Fibroblast of villous mesenchyme (primary cell): ENCODE results near the gene DIPK1B. TPM values are rescaled to one million over a fixed set of nuclear protein-coding genes. Genes with fewer than 3 reads are reported as not detected.

ENCODE experiments used
- DNase-seq: peaks from one replicate; pipeline ENCODE4 v3.0.0-alpha.2; 2010; ENCODE audit warnings: low read depth
- H3K4me3 ChIP-seq: 2 replicates; pipeline ENCODE4 v1.5.1; 2011; ENCODE audit warnings: low read depth, mild to moderate bottlenecking, low read length
- total RNA-seq: library from RNA; depleted of rRNA; stranded (reverse); fragments of >200 nt; gene quantifications from 2 replicates; pipeline ENCODE4 v1.2.3, GENCODE V29; 2012
- TF ChIP-seq, protein P1 (sequence below): IDR thresholded peaks from 2 replicates; pipeline ENCODE4 v1.5.1; 2012; ENCODE audit warnings: low read depth, mild to moderate bottlenecking, low read length; ENCODE audit not compliant: insufficient read depth

Gene DIPK1B
- total RNA-seq, 1 donor, result 0.43 TPM

DNA sequence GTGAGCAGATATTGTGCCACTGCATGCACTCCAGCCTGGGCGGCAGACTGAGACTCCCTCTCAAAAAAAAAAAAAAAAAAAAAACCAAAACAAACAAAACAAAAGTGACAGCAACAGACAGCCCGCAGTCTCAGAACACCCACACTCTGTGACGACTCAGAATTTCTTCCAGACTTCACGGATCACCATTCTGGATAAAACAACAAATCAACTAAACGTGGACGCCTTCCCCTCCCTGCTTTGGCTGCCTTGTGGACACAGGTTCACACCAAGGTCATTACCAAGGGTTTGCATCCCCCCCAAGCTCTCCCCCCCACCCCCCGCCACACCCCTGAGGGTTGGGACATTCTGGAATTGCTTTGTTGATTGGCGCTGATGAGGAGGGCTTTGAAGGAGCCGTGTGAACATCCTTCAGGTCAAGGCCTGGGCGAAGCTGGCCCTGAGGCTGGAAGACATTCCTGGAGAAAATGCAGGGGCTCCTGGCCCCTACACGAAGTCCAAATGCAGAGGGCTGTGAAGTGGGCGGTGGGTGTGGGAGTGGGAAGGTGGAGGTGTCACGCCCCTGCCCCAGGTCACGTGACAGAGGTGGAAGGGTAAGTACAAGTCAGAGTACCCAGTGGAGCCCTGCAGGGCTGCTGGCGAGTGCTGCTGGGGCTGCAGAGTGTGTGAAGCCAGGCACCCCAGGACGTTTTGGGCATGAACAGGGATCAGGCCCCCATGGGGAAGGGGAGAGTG lies 20.2 kb downstream of the DIPK1B start:
- H3K4me3 ChIP-seq, result no peak overlapping the region
- TF ChIP-seq, protein P1, sequence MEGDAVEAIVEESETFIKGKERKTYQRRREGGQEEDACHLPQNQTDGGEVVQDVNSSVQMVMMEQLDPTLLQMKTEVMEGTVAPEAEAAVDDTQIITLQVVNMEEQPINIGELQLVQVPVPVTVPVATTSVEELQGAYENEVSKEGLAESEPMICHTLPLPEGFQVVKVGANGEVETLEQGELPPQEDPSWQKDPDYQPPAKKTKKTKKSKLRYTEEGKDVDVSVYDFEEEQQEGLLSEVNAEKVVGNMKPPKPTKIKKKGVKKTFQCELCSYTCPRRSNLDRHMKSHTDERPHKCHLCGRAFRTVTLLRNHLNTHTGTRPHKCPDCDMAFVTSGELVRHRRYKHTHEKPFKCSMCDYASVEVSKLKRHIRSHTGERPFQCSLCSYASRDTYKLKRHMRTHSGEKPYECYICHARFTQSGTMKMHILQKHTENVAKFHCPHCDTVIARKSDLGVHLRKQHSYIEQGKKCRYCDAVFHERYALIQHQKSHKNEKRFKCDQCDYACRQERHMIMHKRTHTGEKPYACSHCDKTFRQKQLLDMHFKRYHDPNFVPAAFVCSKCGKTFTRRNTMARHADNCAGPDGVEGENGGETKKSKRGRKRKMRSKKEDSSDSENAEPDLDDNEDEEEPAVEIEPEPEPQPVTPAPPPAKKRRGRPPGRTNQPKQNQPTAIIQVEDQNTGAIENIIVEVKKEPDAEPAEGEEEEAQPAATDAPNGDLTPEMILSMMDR, result no peak
- DNase-seq, result no peak

DNA sequence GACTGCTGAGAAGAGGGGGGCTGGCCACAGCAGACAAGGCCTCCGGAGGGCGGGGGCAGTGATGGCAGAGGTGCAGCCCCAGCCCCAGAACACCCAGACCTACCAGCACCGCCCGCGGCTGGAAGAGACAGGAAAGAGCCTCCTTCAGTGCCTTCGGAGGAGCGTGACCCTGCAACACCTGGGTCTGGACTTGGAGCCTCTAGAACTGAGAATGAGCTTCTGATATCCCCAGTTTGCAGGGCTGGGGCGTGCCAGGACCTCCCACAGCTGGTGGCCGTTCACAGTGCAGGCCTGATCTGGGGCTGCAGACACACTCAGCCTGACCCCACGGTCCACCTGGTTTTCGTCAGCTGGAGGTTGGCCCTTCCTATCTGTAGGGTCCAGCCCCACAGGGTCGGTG lies 21.2 kb downstream of the DIPK1B start:
- H3K4me3 ChIP-seq, result no peak overlapping the region
- TF ChIP-seq, protein P1, result no peak
- DNase-seq, result no peak

DNA sequence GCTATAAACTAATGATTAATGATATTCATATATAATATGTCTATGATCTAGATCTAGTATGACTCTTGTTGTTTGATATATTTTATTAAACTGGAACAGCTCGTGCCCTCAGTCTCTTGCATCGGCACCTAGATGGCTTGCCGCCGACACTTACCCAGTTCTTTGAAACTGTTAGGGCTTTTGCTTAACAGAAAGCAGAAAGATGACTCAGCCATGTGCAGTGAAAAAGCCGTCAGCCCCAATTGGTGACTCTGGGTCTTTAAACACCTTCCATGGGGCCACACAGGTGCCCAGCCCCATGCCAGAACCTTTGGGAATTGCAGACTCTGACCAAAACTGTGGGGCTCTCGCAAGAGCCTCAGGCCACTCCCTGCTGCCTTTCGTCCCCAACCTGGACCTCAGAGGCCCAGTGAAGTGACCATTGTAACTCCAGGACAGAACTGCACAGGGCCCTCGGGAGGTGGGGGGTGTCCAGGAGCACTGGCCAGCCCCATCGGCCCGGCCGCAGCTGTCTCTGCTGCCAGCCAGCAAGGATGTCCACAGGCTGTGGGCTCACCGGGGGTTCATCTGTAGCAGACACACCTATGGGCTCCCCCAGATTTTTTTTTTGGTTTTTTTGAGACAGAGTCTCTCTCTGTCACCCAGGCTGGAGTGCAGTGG lies 22.6 kb downstream of the DIPK1B start:
- TF ChIP-seq, protein P1, result no peak
- no peak for DNase-seq
- H3K4me3 ChIP-seq, result no peak overlapping the region

DNA sequence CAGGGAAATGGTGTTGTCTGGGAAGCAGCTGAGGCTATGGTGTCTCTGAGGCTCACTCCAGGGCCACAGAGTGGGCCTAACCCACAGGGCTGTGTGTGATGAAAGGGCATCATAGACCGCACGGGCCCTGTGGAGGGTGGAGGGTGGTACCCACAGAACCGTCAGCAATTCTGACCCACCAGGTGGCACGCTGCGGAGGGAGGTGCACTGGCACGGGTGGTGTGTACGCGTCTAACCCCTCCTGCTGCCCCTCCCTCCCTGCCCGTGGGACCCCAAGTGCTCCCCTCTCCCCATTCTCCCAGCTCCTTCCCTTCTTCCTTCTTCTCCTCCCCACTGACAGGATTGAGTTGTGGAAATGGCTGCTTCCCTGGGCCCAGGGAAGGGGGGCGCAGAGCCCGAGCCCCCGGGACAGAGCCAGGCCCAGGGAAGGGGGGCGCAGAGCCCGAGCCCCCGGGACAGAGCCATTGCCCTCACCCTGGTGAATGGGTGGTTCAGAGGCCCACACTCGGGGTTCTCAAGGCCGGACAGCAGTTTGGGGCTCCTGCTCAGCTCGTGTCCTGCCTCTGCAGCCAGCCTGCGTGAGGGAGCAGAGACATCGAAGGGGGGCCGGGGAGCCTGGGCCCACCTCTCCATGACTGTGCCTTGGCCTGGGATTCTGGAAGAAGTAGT lies 23.6 kb downstream of the DIPK1B start:
- no peak for DNase-seq
- TF ChIP-seq, protein P1, result no peak
- H3K4me3 ChIP-seq, result no peak overlapping the region

DNA sequence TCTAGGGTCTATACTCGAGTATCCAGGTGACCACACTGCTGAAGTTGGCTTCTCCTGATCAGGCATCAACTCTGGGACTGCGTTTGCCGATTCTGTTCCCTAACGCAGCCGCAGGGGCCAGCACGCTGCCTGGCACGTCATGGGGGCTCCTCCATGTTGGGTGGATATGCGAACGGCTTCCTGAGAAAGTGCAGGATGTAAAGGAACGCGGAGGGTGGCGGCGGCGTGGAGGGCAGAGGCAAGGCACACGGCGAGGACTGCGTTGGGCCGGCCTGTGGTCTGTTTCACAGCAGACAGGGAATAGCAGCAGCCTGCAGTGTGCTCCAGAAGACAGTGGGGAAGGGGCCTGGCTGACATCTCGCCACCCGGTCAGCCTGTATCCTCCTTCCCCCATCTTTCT lies 26.6 kb downstream of the DIPK1B start:
- no peak overlapping the region for H3K4me3 ChIP-seq
- TF ChIP-seq, protein P1, result no peak
- no peak for DNase-seq

DNA sequence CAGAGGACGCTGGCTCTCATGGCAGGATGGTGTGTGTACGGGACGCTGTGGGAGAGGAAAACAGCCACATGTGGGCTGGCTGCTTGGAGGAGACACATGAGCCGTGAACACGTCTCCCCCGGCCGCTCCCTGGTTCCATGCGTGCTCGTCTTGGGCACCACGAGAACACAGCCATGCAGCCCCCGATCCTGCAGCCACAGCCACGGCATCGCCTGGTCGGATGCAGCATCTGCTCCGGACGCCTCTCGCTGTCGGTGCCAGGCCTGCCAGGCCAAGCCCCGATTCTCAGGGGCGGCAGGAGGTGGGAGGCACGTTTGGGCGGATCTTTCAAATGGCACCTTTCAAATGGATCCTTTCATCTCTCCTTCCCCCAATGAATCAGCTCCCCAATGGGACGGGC lies 27.1 kb downstream of the DIPK1B start:
- no peak overlapping the region for H3K4me3 ChIP-seq
- no peak for DNase-seq
- TF ChIP-seq, protein P1, result no peak
